Uterus (tissue), 2 donors: Measurements from ENCODE around the gene GNA12.

ENCODE experiments used
- CTCF ChIP-seq, 4 experiments: fragments of 200-600 bp in 2 of 4; fragments of 450-650 bp in 2 of 4; sonication (generic) in 2 of 4; IDR thresholded peaks; one replicate each; pipeline ENCODE4 v1.5.1; 2016 to 2019; ENCODE audit warnings: antibody characterized with exemption in 4 of 4, mild to moderate bottlenecking in 2 of 4, moderate library complexity in 1 of 4
- POLR2A ChIP-seq, 2 donors: fragments of 450-650 bp; IDR thresholded peaks; one replicate each; pipeline ENCODE4 v1.6.1; 2016; ENCODE audit warnings: antibody characterized with exemption in 2 of 2, mild to moderate bottlenecking in 1 of 2, moderate library complexity in 1 of 2

- TF ChIP-seq CTCF (IDR thresholded peaks at IDR 0.05): no peak
- no peak for TF ChIP-seq POLR2A (IDR thresholded peaks at IDR 0.05)
Measured at GRCh38 chr7:2873146-2873545, 29.0 kb upstream of the GNA12 start.
